ENCODE data around the gene SMIM35.
"Not testable (repeated sequence)": the region's sequence is repeated elsewhere in the genome, so short reads cannot be mapped to it uniquely, and the experiment has no call there.

SMIM35 gene

DNA sequence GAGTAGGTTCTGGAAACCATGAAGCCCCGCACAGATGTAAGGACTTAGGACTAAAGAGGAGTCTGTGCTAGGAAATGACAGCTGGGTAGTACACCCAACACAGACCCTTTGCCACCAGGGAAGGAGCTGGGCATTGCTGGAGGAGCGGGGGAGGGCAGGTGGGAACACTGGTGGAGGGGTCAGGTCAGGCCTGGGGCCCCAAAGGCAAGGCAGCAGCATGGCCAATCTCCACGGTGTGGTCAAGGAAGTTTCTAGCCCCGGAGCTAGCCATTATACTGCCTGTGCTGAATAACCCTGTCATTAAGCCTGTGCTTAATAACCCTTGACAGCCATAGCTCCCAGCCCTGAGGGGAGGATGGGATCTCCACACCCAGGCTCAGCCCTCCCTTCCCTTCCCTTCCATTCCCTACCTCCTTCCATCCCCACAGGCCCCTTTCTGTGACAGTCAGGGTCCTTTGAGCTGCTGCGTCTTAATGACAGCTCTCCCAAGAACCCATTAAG is 7.8 kb downstream of the SMIM35 start:
- DNase-seq: no peak

DNA sequence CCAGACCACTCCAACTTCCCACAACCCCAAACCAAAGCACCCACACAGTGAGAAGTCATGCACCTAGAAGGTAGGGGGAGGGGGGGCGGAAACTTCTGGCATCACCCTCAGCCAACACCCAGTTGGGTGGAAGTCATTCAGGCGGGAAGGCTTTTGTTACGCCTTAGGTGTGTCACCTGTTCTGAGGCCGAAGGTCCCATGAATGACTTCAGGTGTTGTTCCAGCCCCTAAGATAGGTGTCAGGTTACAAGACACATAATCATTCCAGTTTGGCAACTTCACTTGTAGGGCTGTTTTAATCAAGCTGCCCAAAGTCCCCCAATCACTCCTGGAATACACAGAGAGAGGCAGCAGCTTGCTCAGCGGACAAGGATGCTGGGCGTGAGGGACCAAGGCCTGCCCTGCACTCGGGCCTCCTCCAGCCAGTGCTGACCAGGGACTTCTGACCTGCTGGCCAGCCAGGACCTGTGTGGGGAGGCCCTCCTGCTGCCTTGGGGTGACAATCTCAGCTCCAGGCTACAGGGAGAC is 9.9 kb downstream of the SMIM35 start, which contains the start of gene TMPRSS4:
TSS of gene TMPRSS4 (plus strand) at position 325 of the 528 bp plus-strand sequence. CDS start 225 bp downstream, outside the sequence.
- DNase-seq: no peak

- DNase-seq: no peak
Measured at GRCh38 chr11:118074785-118075184, 12.0 kb downstream of the SMIM35 start.

GRCh38 chr11:118074091-118074685 is 12.6 kb downstream of the SMIM35 start:
- no peak for DNase-seq

GRCh38 chr11:118073554-118073953 is 13.2 kb downstream of the SMIM35 start:
- DNase-seq: no peak

- DNase-seq: no peak
Measured at GRCh38 chr11:118071416-118072030, 15.2 kb downstream of the SMIM35 start.

- DNase-seq: no peak
Measured at GRCh38 chr11:118068945-118069612, 17.7 kb downstream of the SMIM35 start.

DNA sequence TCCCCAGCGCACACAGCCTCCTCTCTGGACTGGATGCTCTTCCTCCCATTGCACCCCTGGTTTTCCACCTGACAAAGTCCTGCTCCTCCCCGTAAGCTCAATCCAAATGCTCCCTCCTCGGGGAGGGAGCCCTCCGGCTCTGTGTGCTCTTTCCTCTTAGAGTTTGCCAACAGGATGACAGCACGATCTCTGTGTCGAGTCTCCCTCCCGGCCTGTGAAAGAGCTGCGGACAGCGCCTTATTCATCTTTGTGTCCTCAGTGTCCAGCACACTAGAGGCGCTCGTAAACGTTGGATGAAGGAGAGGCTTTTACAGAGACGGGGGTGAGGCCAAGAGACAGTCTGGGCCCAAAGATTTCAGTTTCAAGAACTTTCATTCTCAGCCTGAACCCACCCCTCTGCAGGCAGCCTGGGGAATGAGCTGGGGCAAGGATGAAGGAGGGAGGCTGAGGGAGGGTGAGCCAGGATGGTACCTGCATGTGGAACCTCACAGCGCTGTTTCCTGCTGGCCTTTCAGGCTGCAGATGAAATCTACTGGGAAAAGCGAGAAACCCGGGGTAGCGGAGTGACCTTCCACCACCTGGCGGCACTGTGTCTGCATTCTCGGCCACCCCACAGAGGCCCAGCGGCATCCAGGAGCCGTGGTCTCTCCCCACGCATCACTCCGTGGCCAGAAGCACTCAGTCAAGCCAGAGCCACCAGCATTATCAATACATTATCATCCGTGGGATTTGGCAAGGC is 18.4 kb downstream of the SMIM35 start:
- DNase-seq: no peak

- no peak for DNase-seq
Measured at GRCh38 chr11:118067006-118067405, 19.8 kb downstream of the SMIM35 start.

DNA sequence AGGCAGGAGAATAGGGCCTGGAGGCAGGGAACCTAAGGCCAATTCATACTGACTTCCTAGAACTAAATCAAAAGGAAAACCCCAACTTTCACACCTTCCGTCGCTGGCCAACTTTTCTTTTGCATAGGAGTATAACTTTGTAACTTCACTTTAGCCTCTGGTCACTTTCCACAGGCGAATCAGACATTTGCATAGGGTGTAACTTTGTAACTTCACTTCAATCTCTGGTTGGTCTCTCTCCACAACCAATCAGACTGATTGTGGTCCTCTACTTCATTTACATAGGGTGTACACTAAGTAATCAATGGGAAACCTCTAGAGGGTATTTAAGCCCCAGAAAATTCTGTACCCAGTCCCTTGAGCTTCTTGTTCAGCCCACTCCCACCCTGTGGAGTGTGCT is 21.4 kb downstream of the SMIM35 start:
- DNase-seq: no peak

- no peak for DNase-seq
Measured at GRCh38 chr11:118064956-118065355, 21.8 kb downstream of the SMIM35 start.

GRCh38 chr11:118062631-118063030 is 24.1 kb downstream of the SMIM35 start:
- not testable (repeated sequence) for DNase-seq

DNA sequence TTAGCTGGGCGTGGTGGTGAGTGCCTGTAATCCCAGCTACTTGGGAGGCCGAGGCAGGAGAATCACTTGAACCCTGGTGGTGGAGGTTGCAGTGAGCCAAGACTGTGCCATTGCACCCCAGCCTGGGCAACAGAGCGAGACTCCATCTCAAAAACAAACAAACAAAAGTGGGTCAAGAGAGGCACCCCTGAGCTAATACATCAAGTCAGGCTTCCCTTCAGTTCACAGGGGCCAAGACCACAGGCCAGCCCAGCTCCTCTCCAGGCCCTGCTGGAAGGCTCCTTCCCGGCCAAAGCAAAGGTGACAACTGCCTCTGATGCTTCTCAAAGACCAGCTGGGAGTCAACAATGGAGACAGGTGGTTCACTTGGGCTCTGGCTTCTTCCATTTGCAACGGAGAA is 24.6 kb downstream of the SMIM35 start:
- DNase-seq: not testable (repeated sequence)

DNA sequence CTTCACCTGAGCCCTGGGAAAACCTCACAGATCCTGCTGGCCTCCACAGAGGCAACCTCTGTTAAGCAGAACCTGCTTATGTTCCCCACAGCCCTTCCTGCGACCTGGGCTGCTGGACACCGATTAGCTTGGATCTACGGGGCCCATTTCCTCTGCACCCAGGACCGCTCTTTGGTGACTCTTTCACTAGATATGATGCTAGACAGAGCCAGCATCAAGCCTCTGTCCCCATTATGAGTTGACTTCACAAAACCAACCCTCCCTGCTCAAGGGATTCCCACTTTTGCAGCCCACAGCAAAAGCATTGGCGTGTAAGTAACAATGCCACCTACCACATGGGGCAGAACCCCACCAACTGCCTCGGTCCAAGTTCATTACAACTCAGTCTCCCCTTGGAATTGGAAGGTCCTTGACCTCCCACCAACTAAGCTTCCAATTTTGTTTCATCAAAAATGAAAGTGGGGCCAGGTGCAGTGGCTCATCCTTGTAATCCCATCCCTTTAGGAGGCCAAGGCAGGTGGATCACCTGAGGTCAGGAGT is 25.1 kb downstream of the SMIM35 start:
- no peak for DNase-seq

DNA sequence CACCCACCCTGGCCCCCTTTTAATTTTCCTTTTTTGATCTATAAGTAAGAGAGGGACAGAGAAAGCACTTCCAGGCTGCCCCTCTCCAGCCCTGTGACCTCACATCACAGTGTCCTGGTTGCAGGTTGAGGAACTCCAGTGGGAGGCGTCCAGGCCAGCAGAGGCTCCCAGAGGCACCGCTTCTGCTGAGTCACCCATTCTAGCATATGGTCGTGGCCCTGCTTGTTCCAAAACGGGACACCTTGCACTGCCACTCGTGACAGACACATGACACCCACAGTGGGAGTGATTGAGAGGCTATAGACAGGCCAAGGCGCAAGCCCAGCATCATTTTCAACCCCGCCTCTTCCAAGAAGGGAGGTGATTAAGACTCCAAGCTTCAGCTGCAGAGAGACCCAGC is 25.9 kb downstream of the SMIM35 start:
- DNase-seq: no peak

DNA sequence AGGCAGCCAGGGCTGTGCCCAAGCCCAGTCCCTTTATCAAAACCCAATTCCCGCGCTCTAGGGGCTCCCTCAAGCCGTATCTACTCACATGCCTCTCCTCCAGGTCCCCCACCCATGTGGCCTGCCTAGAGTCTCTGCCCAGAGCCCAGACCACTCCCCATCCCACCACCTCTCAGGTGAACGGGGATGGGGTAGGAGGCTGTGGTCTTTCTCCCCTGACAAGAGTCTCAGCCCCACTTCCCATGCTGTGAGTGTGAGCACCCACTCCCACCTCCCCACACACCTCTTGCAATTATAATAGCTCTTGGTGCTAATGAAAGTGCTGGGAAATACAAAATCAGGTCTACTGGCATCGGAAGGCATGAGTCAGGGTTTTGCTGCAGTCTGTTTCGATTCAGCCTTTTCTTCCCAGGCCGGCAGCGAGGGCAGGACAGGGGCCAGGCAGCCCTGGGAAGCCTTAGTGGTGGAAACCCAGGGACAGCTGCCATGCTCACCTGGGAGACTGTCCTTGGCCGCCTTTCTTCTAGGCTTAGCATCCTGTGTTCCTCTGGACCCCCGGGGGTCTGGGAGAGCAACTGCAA is 26.6 kb downstream of the SMIM35 start:
- DNase-seq: no peak

DNA sequence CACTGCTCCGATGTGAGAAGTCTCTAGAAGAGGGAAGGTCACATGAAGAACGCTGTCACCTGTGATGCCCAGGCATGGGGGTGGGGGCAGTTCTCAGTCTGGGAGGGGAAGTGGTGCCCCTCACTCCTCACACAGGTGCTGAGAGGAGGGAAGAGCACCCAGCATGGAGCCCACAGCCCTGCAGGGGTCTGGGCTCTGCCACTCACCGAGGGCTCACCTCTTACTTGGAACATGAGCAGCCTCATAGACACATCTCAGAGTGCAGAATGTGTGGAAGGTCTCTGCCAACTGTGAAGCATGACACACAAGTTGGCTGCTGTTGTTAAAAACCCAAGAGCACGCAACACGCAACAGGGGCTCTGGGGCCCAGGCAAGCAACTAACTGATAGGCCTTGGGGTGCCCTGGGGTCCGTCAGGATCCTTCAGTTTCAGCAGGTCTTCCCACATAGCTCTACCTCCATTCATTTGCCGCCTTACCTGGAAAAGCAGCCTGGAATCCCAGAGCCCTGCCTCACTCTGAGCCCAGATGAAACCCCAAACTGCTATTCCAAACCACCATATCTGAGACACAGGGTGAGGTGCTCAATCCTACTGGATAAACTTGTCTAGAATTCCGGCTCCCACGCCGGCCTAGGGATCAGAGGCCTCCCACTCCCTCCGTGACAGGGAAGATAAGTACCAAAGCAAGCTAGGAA is 27.4 kb downstream of the SMIM35 start:
- DNase-seq: no peak

DNA sequence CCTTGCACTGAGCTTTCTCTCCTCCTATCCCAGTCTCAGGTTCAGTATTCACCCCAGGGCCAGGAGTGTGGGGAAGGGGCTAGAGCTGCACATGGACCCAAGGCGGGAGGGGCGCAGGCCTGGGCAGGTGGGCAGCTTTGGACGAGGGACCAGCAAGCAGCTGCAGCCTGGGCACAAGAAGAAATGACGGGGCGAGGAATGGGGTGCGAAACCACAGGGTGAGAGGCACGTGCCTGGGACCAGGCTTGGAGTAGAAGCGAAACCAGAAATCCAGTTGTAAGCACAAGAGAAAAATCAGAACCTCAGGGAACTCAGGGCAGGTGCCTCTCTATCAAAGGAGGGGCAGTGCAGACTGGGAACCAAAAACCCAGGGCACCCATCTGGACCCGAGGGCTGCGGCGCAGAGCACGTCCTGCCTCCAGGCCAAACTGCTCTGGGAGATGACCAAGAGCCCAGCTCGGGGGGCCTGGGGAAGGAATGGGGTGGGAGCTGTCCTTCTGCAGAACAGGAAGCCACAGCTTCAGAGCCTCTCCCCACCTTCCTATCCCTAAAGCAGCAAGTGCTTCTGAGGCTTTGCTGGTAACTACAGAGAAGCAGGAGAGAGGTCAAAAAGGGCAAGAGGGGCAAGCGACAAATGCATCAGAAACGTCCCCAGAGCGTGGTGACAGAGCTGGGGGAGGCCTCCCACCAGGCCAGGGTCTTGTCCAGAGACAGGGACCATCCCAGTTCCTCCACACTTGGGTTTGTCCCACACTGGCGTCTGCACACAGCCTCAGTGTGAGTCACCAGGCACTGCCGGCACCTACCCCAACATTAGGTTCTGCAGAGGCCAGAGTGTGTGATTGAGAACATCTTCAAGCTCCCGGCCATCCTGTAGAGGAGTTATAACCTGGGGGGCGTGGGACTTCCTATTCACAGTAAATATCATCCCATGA is 28.2 kb downstream of the SMIM35 start:
- no peak for DNase-seq

- no peak for DNase-seq
Measured at GRCh38 chr11:118057251-118058145, 29.3 kb downstream of the SMIM35 start.

- no peak for DNase-seq
Measured at GRCh38 chr11:118056806-118057205, 30.0 kb downstream of the SMIM35 start.

All from NCI-H187 treated with DMSO at 0.1 percent for 48 hours (cell line).